ENCODE measurements around the gene ZMYM1. TPM values are rescaled to one million over a fixed set of nuclear protein-coding genes. Genes with fewer than 3 reads are reported as not detected.

ZMYM1 gene
- total RNA-seq = 4.7 and 9.8 TPM in 2 replicates

GRCh38 chr1:35079003-35079930 is at the start of gene ZMYM1:
ZMYM1 (plus strand) TSS chr1:35079385; CDS start chr1:35093988, 14,603 bp downstream.

Other genes starting within 250 kb of the ZMYM1 start
- 19.9 and 42.2 TPM in 2 replicates for gene SMIM12, start 219.6 kb upstream of the ZMYM1 start, total RNA-seq
- 0.13 and 0.16 TPM in 2 replicates for gene DLGAP3, start 149.7 kb upstream of the ZMYM1 start, total RNA-seq
- gene TMEM35B, start 94.0 kb upstream of the ZMYM1 start, total RNA-seq = 24.6 and 26.5 TPM in 2 replicates
- gene ZMYM6, start 47.4 kb upstream of the ZMYM1 start, total RNA-seq = 8.5 and 10.8 TPM in 2 replicates
- gene SFPQ, start 113.8 kb downstream of the ZMYM1 start, total RNA-seq = 126 and 144 TPM in 2 replicates
- gene ZMYM4, start 189.3 kb downstream of the ZMYM1 start, total RNA-seq = 18.6 and 21.3 TPM in 2 replicates

All from mesangial cell (primary cell).